Epithelial cell of esophagus (primary cell): ENCODE data around the gene RDH5.

ENCODE experiments used
- DNase-seq: peaks from one replicate; pipeline ENCODE4 v3.0.0; 2010; ENCODE audit warnings: low read depth
- H3K4me3 ChIP-seq: 2 replicates; pipeline ENCODE4 v1.5.1; 2011; ENCODE audit warnings: mild to moderate bottlenecking, low read length, control low read depth
- TF ChIP-seq, protein P1 (sequence below): IDR thresholded peaks from 2 replicates; pipeline ENCODE4 v1.5.1; 2011; ENCODE audit warnings: low read depth, mild to moderate bottlenecking, low read length, control low read depth, inconsistent platforms; ENCODE audit not compliant: insufficient read depth; ENCODE audit errors: missing control alignments

Gene RDH5

DNA sequence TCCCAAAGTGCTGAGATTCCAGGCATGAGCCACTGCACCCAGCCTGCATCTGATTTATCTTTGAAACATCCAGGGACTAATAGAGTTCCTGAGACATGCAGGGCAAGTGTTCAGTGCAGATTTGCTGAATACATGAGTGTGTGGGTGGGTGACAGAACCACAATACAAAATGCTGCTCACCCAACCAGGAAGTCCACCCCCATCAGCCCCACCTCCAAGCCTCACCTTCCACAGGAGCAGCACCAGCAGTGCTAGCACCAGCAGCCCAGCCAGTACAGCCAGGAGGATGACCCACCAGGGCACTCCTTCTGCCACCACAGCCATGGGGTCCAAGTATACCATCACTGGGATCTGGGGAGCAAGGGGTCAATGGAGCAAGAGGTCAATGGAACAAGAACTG is 32.4 kb upstream of the RDH5 start:
- no peak overlapping the region for H3K4me3 ChIP-seq
- TF ChIP-seq, protein P1, sequence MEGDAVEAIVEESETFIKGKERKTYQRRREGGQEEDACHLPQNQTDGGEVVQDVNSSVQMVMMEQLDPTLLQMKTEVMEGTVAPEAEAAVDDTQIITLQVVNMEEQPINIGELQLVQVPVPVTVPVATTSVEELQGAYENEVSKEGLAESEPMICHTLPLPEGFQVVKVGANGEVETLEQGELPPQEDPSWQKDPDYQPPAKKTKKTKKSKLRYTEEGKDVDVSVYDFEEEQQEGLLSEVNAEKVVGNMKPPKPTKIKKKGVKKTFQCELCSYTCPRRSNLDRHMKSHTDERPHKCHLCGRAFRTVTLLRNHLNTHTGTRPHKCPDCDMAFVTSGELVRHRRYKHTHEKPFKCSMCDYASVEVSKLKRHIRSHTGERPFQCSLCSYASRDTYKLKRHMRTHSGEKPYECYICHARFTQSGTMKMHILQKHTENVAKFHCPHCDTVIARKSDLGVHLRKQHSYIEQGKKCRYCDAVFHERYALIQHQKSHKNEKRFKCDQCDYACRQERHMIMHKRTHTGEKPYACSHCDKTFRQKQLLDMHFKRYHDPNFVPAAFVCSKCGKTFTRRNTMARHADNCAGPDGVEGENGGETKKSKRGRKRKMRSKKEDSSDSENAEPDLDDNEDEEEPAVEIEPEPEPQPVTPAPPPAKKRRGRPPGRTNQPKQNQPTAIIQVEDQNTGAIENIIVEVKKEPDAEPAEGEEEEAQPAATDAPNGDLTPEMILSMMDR = no peak
- no peak for DNase-seq

DNA sequence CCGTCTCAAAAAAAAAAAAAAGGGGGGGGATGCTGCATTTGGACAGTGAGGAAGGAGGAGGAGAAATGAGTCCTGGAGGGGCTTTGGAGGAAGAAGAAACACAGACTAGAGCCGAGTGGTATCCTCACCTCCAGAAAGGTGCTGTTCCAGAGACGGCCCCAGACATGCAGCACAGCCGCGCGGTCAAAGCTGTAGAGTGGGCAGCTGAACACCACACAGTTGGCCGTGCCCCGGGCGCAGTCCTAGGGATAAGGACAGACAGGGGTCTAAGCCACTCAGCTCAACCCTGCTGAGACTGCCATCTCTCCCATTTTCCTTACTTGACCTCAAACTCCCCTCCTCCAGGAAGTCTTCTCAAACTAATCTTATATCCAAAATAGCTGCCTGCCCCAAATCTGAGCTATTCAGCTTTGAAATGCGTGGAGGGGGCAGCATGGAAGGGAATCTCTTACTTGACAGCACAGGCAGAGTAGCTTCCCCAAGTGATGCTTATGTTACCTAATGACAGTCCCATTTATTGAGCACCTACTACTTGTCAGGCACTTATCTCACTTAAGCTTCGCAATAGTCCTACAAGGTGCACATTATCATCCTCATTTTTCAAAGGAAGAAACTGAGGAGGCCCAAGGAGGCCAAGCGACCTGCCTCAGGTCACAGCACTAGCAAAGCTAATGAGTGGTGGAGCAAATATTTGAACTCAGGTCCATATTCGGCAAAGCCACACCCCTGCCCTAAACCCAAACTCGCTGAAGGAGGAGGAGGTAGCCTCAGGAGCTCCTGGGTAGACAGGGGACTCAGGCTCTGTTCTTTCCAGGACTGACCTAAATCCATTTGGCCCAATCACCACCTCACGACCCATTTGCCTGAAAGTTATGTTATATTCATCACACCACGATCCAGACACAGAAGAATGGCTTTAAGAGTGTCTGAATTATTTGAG is 31.2 kb upstream of the RDH5 start:
- TF ChIP-seq, protein P1 = no peak
- H3K4me3 ChIP-seq = no peak overlapping the region
- no peak for DNase-seq

DNA sequence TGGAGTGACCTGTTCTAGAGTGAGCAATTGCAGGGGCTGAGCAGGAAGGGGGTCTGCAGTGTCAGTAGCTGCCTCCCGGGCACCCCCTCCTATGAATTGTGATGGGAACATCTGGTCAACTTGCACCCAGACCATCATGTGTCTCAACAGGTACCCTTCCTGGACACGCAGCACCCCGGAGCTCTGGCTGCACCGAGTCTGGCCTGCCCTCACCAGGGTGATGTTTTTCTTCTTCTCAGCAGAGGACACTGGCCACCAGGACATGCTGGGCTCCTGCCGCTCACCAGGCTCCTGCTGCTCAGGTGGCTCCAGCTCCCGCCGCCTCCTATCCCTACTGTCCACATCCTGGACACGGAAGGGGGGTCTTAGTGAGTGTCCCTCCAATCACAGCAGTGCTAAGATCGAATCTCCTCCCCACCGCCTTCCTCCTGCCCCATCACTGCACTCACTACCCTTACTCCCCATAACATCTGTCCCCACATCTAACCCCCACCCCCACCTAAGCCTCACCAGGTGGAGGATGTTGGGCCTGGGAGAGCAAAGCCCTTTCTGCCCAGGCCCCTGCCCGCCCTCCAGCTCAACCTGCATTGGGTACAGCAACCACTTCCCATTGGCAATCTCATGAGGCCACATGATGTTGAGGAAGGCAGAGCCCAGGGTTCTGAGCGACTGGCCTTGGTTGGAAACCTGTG is 27.4 kb upstream of the RDH5 start:
- no peak for DNase-seq

GRCh38 chr12:55693323-55694187 is 26.6 kb upstream of the RDH5 start:
- TF ChIP-seq, protein P1 = no peak
- no peak for DNase-seq
- no peak overlapping the region for H3K4me3 ChIP-seq

More for the DNA sequence above, 27.4 kb upstream of the RDH5 start:
- H3K4me3 ChIP-seq = no peak overlapping the region
- TF ChIP-seq, protein P1 = no peak

- H3K4me3 ChIP-seq = no peak overlapping the region
- no peak for DNase-seq
- TF ChIP-seq, protein P1 = no peak
These were observed 26.0 kb upstream of the RDH5 start for GRCh38 chr12:55694188-55694515.

- TF ChIP-seq, protein P1 = no peak
- no peak for DNase-seq
These were observed 25.5 kb upstream of the RDH5 start for GRCh38 chr12:55694651-55695050.

More at GRCh38 chr12:55694651-55695050, 25.5 kb upstream of the RDH5 start:
- no peak overlapping the region for H3K4me3 ChIP-seq
